Pericardium fibroblast (primary cell): ENCODE results near the gene OR52D1. TPM values are rescaled to one million over a fixed set of nuclear protein-coding genes. Genes with fewer than 3 reads are reported as not detected.

ENCODE experiments used
- total RNA-seq: library from RNA; depleted of rRNA; stranded (reverse); fragments of >200 nt; gene quantifications from 2 replicates; pipeline ENCODE4 v1.2.3, GENCODE V29; 2015

Gene OR52D1
- not detected in 2 replicates for total RNA-seq

GRCh38 chr11:5488385-5488784, at the start of gene OR52D1:
OR52D1 (plus strand) TSS chr11:5488685; CDS start chr11:5488707, 22 bp downstream.

GRCh38 chr11:5441414-5441813, 47.1 kb upstream of the OR52D1 start, which contains the start of gene OR51I1:
OR51I1 (minus strand) TSS chr11:5441514; CDS start chr11:5441514, 0 bp downstream.

DNA sequence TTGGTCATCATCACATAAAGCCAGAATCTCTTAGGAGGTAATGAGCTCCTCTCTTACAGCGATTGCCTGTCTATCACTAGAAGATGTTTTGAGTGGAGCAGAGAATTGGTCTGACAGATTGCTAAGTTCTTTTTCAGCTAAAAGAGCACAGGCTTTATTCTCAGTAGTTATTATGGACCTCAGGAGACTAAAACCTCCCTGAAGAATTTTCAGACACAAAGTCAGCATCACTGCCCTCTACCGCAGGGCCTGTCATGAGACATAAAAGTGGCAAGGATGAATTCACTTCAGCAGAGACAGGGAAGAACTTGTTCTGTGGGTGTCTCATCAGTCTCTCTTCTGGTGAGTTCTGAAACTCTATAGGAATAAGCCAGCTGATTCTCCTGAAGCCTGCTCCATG, 39.5 kb upstream of the OR52D1 start, which contains the start of gene OR51I2:
OR51I2 (plus strand) TSS at position 301 of the 400 bp plus-strand sequence. CDS start 4,166 bp downstream, outside the sequence.

GRCh38 chr11:5509803-5510202, 21.3 kb downstream of the OR52D1 start, which contains the start of gene UBQLN3:
UBQLN3 (minus strand) TSS chr11:5509957; CDS start chr11:5509558, 399 bp downstream.

DNA sequence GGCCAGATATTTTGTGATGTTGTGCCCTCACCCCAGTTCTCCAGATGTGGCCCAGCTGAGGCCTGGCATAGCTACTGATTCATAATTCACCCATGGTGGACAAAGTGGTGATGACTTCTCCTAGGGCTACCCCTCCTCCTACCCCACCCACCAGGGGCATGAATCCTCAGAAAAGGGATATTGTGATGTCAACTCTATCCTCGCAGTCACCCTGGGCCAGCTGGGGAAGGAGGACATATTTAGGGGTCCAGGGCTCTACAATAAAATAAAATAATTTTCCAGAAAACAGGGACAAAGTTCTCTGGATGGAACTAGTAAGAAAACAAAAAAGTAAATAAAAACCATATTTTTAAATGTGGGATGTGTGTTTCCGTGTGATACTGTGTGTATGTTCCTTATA, 28.1 kb downstream of the OR52D1 start, which contains the start of gene UBQLNL:
UBQLNL (minus strand) TSS at position 101 of the 400 bp plus-strand sequence. CDS start 258 bp downstream, outside the sequence.

Other genes with a start within 250 kb of the OR52D1 start
- gene HBG1, start 238.8 kb upstream of the OR52D1 start, total RNA-seq, result not detected in 2 replicates
- not detected in 2 replicates for gene HBG2, start 233.9 kb upstream of the OR52D1 start, total RNA-seq
- gene HBE1, start 218.7 kb upstream of the OR52D1 start, total RNA-seq, result not detected in 2 replicates
- not detected in 2 replicates for gene OR51B4, start 186.7 kb upstream of the OR52D1 start, total RNA-seq
- not detected in 2 replicates for gene OR51B2, start 164.4 kb upstream of the OR52D1 start, total RNA-seq
- gene OR51B5, start 145.2 kb upstream of the OR52D1 start, total RNA-seq, result not detected in 2 replicates
- not detected in 2 replicates for gene OR51B6, start 137.2 kb upstream of the OR52D1 start, total RNA-seq
- not detected in 2 replicates for gene OR51M1, start 104.9 kb upstream of the OR52D1 start, total RNA-seq
- not detected in 2 replicates for gene OR51Q1, start 66.6 kb upstream of the OR52D1 start, total RNA-seq
- not detected in 2 replicates for gene OR51I1, start 47.2 kb upstream of the OR52D1 start, total RNA-seq
- not detected in 2 replicates for gene OR51I2, start 39.4 kb upstream of the OR52D1 start, total RNA-seq
- gene UBQLN3, start 21.3 kb downstream of the OR52D1 start, total RNA-seq, result not detected in 2 replicates
- not detected in 2 replicates for gene UBQLNL, start 28.0 kb downstream of the OR52D1 start, total RNA-seq
- gene OR52H1, start 59.9 kb downstream of the OR52D1 start, total RNA-seq, result not detected in 2 replicates
- gene OR52B6, start 92.2 kb downstream of the OR52D1 start, total RNA-seq, result not detected in 2 replicates
- gene TRIM6, start 108.0 kb downstream of the OR52D1 start, total RNA-seq, result 4.0 and 9.2 TPM in 2 replicates
- gene TRIM34, start 136.3 kb downstream of the OR52D1 start, total RNA-seq, result 4.6 and 10.2 TPM in 2 replicates
- gene TRIM5, start 196.4 kb downstream of the OR52D1 start, total RNA-seq, result 18.2 and 24.1 TPM in 2 replicates
- 15.5 and 48.8 TPM in 2 replicates for gene TRIM22, start 201.1 kb downstream of the OR52D1 start, total RNA-seq
- not detected in 2 replicates for gene OR56B1, start 247.8 kb downstream of the OR52D1 start, total RNA-seq